ENCODE measurements around the gene LTBP3.

GRCh38 chr11:65500387-65501185, 57.6 kb downstream of the LTBP3 start:
- TF ChIP-seq FOXP1 (IDR thresholded peaks at IDR 0.05) (no peak), FOXP1 (CRISPR knock-in tag; IDR thresholded peaks at IDR 0.05) (no peak), RAD51 (IDR thresholded peaks at IDR 0.05; ENCODE audit: borderline replicate concordance) (no peak), U2AF2 (IDR thresholded peaks at IDR 0.05; ENCODE audit: low read depth, low read length) (no peak), ZBTB7A (CRISPR knock-in tag; IDR thresholded peaks at IDR 0.05) (no peak), JUND (CRISPR knock-in tag; IDR thresholded peaks at IDR 0.05) (no peak), TBP (CRISPR knock-in tag; IDR thresholded peaks at IDR 0.05) (no peak)
